ENCODE data around the gene HDAC6. TPM values are rescaled to one million over a fixed set of nuclear protein-coding genes. Genes with fewer than 3 reads are reported as not detected.

Gene HDAC6
- total and polyA plus RNA-seq, 12 donors: 45.1 to 303 (median 78.1) TPM

GRCh38 chrX:48772602-48773001 lies 29.3 kb upstream of the HDAC6 start:
- TF ChIP-seq POLR2A (IDR thresholded peaks at IDR 0.05) (no peak), CTCF (IDR thresholded peaks at IDR 0.05) (no peak)
- no peak overlapping the region for H3K27ac ChIP-seq
- WGBS, 4 donors: 76 to 80% (median 80%) methylated on average over 6 of the region's 6 CpGs
- H3K9me3 ChIP-seq (replicated peaks in 1 of 3): no peaks in the 10 kb centered on the region
- no peaks in the 10 kb centered on the region for H3K4me1 ChIP-seq (replicated peaks in 1 of 2)
- H3K27me3 ChIP-seq: peaks cover 22% of the 10 kb centered on the region
- H3K4me3 ChIP-seq: no peak overlapping the region
- no peaks in the 10 kb centered on the region for H3K36me3 ChIP-seq (replicated peaks in 1 of 2)
- DNase-seq: no peak
- intact Hi-C loops (cut with DNase I): no loop called here

GRCh38 chrX:48776818-48777439 lies 24.9 kb upstream of the HDAC6 start:
- intact Hi-C loops (cut with DNase I): no loop called here
- H3K27me3 ChIP-seq: peaks cover 22% of the 10 kb centered on the region
- TF ChIP-seq POLR2A (IDR thresholded peaks at IDR 0.05): no peak
- no peak for TF ChIP-seq CTCF (IDR thresholded peaks at IDR 0.05)
- no peaks in the 10 kb centered on the region for H3K4me1 ChIP-seq (replicated peaks in 1 of 2)
- no peak overlapping the region for H3K27ac ChIP-seq
- H3K36me3 ChIP-seq (replicated peaks in 1 of 2): no peaks in the 10 kb centered on the region
- 73 to 77% (median 75%) methylated on average over 12 to 13 of the region's 13 CpGs for WGBS, 4 donors
- H3K9me3 ChIP-seq (replicated peaks in 1 of 3): no peaks in the 10 kb centered on the region
- H3K4me3 ChIP-seq: no peak overlapping the region
- DNase-seq: no peak

- H3K36me3 ChIP-seq (replicated peaks in 1 of 2): no peaks in the 10 kb centered on the region
- H3K9me3 ChIP-seq (replicated peaks in 1 of 3): no peaks in the 10 kb centered on the region
- H3K4me1 ChIP-seq (replicated peaks in 1 of 2): no peaks in the 10 kb centered on the region
- DNase-seq: no peak
- TF ChIP-seq CTCF (IDR thresholded peaks at IDR 0.05): no peak
- TF ChIP-seq POLR2A (IDR thresholded peaks at IDR 0.05): no peak
- peaks cover 13% of the 10 kb centered on the region for H3K27me3 ChIP-seq
- intact Hi-C loops (cut with DNase I): no loop called here
- 72 to 86% (median 79%) methylated on average over 7 of the region's 7 CpGs for WGBS, 4 donors
- no peak overlapping the region for H3K4me3 ChIP-seq
- H3K27ac ChIP-seq: no peak overlapping the region
These were observed 22.5 kb upstream of the HDAC6 start for GRCh38 chrX:48779399-48779798.

- no peaks in the 10 kb centered on the region for H3K4me1 ChIP-seq (replicated peaks in 1 of 2)
- no peak overlapping the region for H3K27ac ChIP-seq
- no peak for DNase-seq
- no peak overlapping the region for H3K4me3 ChIP-seq
- intact Hi-C loops (cut with DNase I): no loop called here
- no peaks in the 10 kb centered on the region for H3K36me3 ChIP-seq (replicated peaks in 1 of 2)
- peaks cover 5% of the 10 kb centered on the region for H3K27me3 ChIP-seq
- WGBS, 4 donors: 79 to 92% (median 86%) methylated on average over 6 of the region's 6 CpGs
- H3K9me3 ChIP-seq (replicated peaks in 1 of 3): no peaks in the 10 kb centered on the region
- TF ChIP-seq CTCF (IDR thresholded peaks at IDR 0.05) (no peak), POLR2A (IDR thresholded peaks at IDR 0.05) (no peak)
These were observed 20.2 kb upstream of the HDAC6 start for GRCh38 chrX:48781705-48782104.

All from adrenal gland (tissue), 12 donors.